ENCODE measurements around the gene SEMA3B. TPM values are rescaled to one million over a fixed set of nuclear protein-coding genes. Genes with fewer than 3 reads are reported as not detected.
A peak's percentile ranks its signal among the peaks of the same experiment; 100 is the strongest.

The SEMA3B gene
- total and polyA plus RNA-seq, 2 of the 4 experiments (the other 2 are of a cell fraction): 4.3 to 29.3 TPM

GRCh38 chr3:50298836-50299637 lies 30.1 kb downstream of the SEMA3B start, which contains the start of the genes HYAL3 and NAA80 (continued):
- no peak for TF ChIP-seq USF2 (IDR thresholded peaks at IDR 0.05; ENCODE audit: low read depth, low read length)
- TF ChIP-seq MAFK (IDR thresholded peaks at IDR 0.05; ENCODE audit: low read depth, low read length): no peak
- TF ChIP-seq MXI1 (IDR thresholded peaks at IDR 0.05; ENCODE audit: borderline replicate concordance, low read depth, low read length): peak; percentile 86; the same call in 1 of the 2 replicates

GRCh38 chr3:50299638-50299928 lies 30.6 kb downstream of the SEMA3B start:
- Histone ChIP-seq H3K9me3 (ENCODE audit: control insufficient read depth, insufficient read depth, low read length) (no peaks in the 10 kb centered on the region), H4K91ac (ENCODE audit: insufficient read depth, low read depth, low read length) (peak overlapping the region; percentile 30), H2BK5ac (ENCODE audit: low read depth, low read length, poor library complexity, severe bottlenecking) (peak overlapping the region; percentile 61), H4K8ac (ENCODE audit: low read depth in 2 of 2, low read length in 2 of 2) (peak overlapping the region; percentile 46 to 80; a peak in 3 of 4 replicates), H2BK120ac (ENCODE audit: low read depth, low read length) (0 out of 2 replicates have a peak overlapping the region, but pooled peaks have one; percentile 7), H4K5ac (ENCODE audit: low read depth, low read length) (peak overlapping the region; percentile 16; the same call in 1 of the 2 replicates), H3K4me3 (ENCODE audit: insufficient read depth, low read depth, low read length) (peak overlapping the region; percentile 59), H3K79me1 (ENCODE audit: low read depth in 1 of 2, low read length in 2 of 2) (peaks cover 13 to 29% of the 10 kb centered on the region in 2 experiments; a peak in 3 of 4 replicates), H2BK20ac (ENCODE audit: low read depth, low read length) (peak overlapping the region; percentile 15; the same call in 1 of the 2 replicates), H3K27ac (ENCODE audit: insufficient read depth, low read length) (peak overlapping the region; percentile 63), H3K18ac (ENCODE audit: low read depth, low read length) (peak overlapping the region; percentile 33), H2AK5ac (ENCODE audit: low read depth, low read length) (peak overlapping the region; percentile 59), H3K36me3 (ENCODE audit: control insufficient read depth, insufficient read depth, low read length) (no peaks in the 10 kb centered on the region), H3K9me1 (ENCODE audit: insufficient read depth, low read length) (peaks cover 19% of the 10 kb centered on the region), H2AK9ac (replicated peaks; ENCODE audit: low read depth, low read length, poor library complexity) (peak overlapping the region; percentile 90), H3K23ac (ENCODE audit: low read depth, low read length) (peak overlapping the region; percentile 73), H4K20me1 (ENCODE audit: insufficient read depth, low read length) (no peaks in the 10 kb centered on the region), H3K56ac (ENCODE audit: extremely low read depth, insufficient read depth, low read length) (peak overlapping the region; percentile 41), H3K4me1 (ENCODE audit: control insufficient read depth, insufficient read depth, low read length) (peaks cover 13% of the 10 kb centered on the region), H2BK15ac (ENCODE audit: low read depth, low read length) (peak overlapping the region; percentile 18; the same call in 1 of the 3 replicates), H3K4me2 (ENCODE audit: low read depth, low read length) (peak overlapping the region; percentile 92), H3K14ac (replicated peaks; ENCODE audit: low read depth, low read length) (peak overlapping the region; percentile 7), H3K9ac (ENCODE audit: low read depth, low read length) (peak overlapping the region; percentile 71), H3K4ac (ENCODE audit: low read depth, low read length) (peak overlapping the region; percentile 68), H2AFZ (replicated peaks; ENCODE audit: low read length, poor library complexity) (peak overlapping the region; percentile 95), H3K27me3 (ENCODE audit: control insufficient read depth, insufficient read depth, low read length) (no peaks in the 10 kb centered on the region)
- 0% methylated on average over 12 of the region's 12 CpGs; no CpG with 5 or more reads in 1 of the 2 experiments for WGBS, 2 experiments (ENCODE audit: extremely low coverage in 2 of 2, insufficient read length in 1 of 2)
- dilution Hi-C loops (cut with HindIII; ENCODE audit: low sequenced_read_pairs, unreplicated experiment): no loop called here
- POLR2A ChIA-PET (ENCODE audit: unreplicated experiment): interaction anchor here (0.7 kb wide), 1 partner anchor 16 kb away, joined by 15 read pairs; no protein-coding TSS in a partner anchor
- intact Hi-C loops (cut with micrococcal nuclease): no loop called here
- no TSS peak for BruUV-seq (replicated peaks)
- CTCF ChIA-PET: interaction anchor here (1.9 kb wide), 1 partner anchor 24 kb away, joined by 4 read pairs; no protein-coding TSS in a partner anchor
- in situ Hi-C loops (cut with MboI; ENCODE audit: low sequenced_read_pairs): no loop called here
- DNase-seq (no peak), ATAC-seq (ENCODE audit: low read depth) (no peak)
- TF ChIP-seq CHD1 (IDR thresholded peaks at IDR 0.05; ENCODE audit: low read depth, low read length) (no peak), NFE2L2 (IDR thresholded peaks at IDR 0.05; ENCODE audit: low read depth, low read length) (no peak), RAD21 (IDR thresholded peaks at IDR 0.05; ENCODE audit: low read length) (no peak), CEBPB (IDR thresholded peaks at IDR 0.05; ENCODE audit: low read depth, low read length) (no peak), MAZ (IDR thresholded peaks at IDR 0.05; ENCODE audit: borderline replicate concordance, low read depth, low read length) (no peak), BHLHE40 (IDR thresholded peaks at IDR 0.05; ENCODE audit: low read depth, low read length) (no peak), RFX5 (IDR thresholded peaks at IDR 0.05; ENCODE audit: low read depth, low read length) (no peak), CTCF (conservative IDR thresholded peaks at IDR 0.05; ENCODE audit: low read depth, low read length) (no peak), MXI1 (IDR thresholded peaks at IDR 0.05; ENCODE audit: borderline replicate concordance, low read depth, low read length) (no peak)
